Measurements from ENCODE around the gene HOXB6. TPM values are rescaled to one million over a fixed set of nuclear protein-coding genes. Genes with fewer than 3 reads are reported as not detected.
A peak's percentile ranks its signal among the peaks of the same experiment; 100 is the strongest.

HOXB6 gene
- total and polyA plus RNA-seq, 3 experiments from 2014 or later: 0.22 to 0.37 TPM; not detected in 1

- ChIA-PET POLR2A (no interaction called here), CTCF (interaction anchor here (0.7 to 1.9 kb wide), 4 partner anchors 9 to 139 kb away, joined by 3 to 8 read pairs (median 3); partner anchors contain the start of gene HOXB8)
- Histone ChIP-seq H3K9me3 (ENCODE audit: low read length) (no peaks in the 10 kb centered on the region), H3K4me3 (ENCODE audit: low read length) (no peak overlapping the region), H3K4me1 (ENCODE audit: insufficient read depth, low read length) (peaks cover 11% of the 10 kb centered on the region), H3K27me3 (ENCODE audit: insufficient read depth, low read length, poor library complexity, severe bottlenecking) (peaks cover 72% of the 10 kb centered on the region), H3K27ac (ENCODE audit: low read depth, low read length) (peak overlapping the region; percentile 77), H3K36me3 (ENCODE audit: insufficient read depth, low read length) (no peaks in the 10 kb centered on the region)
- DNase-seq: no peak
- peaks cover 71 to 95% of the 10 kb centered on the region in 2 donors for H3K27me3 Mint-ChIP-seq
- peaks cover 11 to 22% (median 17%) of the 10 kb centered on the region in 3 donors for H3K4me1 Mint-ChIP-seq
- H3K4me3 Mint-ChIP-seq: no peak overlapping the region
- no peak overlapping the region for H3K27ac Mint-ChIP-seq
- H3K9me3 Mint-ChIP-seq: peaks cover 0 to 1% (median 0%) of the 10 kb centered on the region in 5 donors
- no peaks in the 10 kb centered on the region for H3K36me3 Mint-ChIP-seq
Measured at GRCh38 chr17:48631693-48632578, 27.1 kb upstream of the HOXB6 start.

GRCh38 chr17:48630925-48631692 lies 26.3 kb upstream of the HOXB6 start:
- H3K4me1 ChIP-seq (ENCODE audit: insufficient read depth, low read length): peaks cover 10% of the 10 kb centered on the region
- peaks cover 69% of the 10 kb centered on the region for H3K27me3 ChIP-seq (ENCODE audit: insufficient read depth, low read length, poor library complexity, severe bottlenecking)
- Mint-ChIP-seq H3K4me1 (peaks cover 7 to 22% (median 14%) of the 10 kb centered on the region in 3 donors), H3K9me3 (peaks cover 0 to 4% (median 0%) of the 10 kb centered on the region in 5 donors), H3K36me3 (no peaks in the 10 kb centered on the region), H3K4me3 (no peak overlapping the region), H3K27ac (no peak overlapping the region), H3K27me3 (peaks cover 69 to 95% of the 10 kb centered on the region in 2 donors)
- peak overlapping the region; percentile 77 for H3K27ac ChIP-seq (ENCODE audit: low read depth, low read length)
- CTCF ChIA-PET: interaction anchor here (1.9 kb wide), 1 partner anchor 13 kb away, joined by 8 read pairs; no protein-coding TSS in a partner anchor
- POLR2A ChIA-PET: no interaction called here
- H3K4me3 ChIP-seq (ENCODE audit: low read length): no peak overlapping the region
- no peak for DNase-seq
- H3K9me3 ChIP-seq (ENCODE audit: low read length): no peaks in the 10 kb centered on the region
- H3K36me3 ChIP-seq (ENCODE audit: insufficient read depth, low read length): no peaks in the 10 kb centered on the region

GRCh38 chr17:48630009-48630924 lies 25.5 kb upstream of the HOXB6 start:
- Mint-ChIP-seq H3K4me3 (no peak overlapping the region), H3K9me3 (peaks cover 0 to 4% (median 0%) of the 10 kb centered on the region in 5 donors), H3K4me1 (peaks cover 6 to 26% (median 17%) of the 10 kb centered on the region in 3 donors), H3K27ac (no peak overlapping the region), H3K36me3 (no peaks in the 10 kb centered on the region), H3K27me3 (peaks cover 64 to 91% of the 10 kb centered on the region in 2 donors)
- ChIA-PET POLR2A (no interaction called here), CTCF (interaction anchor here (1.8 kb wide), 1 partner anchor 12 kb away, joined by 7 read pairs; no protein-coding TSS in a partner anchor)
- Histone ChIP-seq H3K36me3 (ENCODE audit: insufficient read depth, low read length) (no peaks in the 10 kb centered on the region), H3K27me3 (ENCODE audit: insufficient read depth, low read length, poor library complexity, severe bottlenecking) (peaks cover 69% of the 10 kb centered on the region), H3K9me3 (ENCODE audit: low read length) (no peaks in the 10 kb centered on the region), H3K27ac (ENCODE audit: low read depth, low read length) (peak overlapping the region; percentile 77), H3K4me3 (ENCODE audit: low read length) (no peak overlapping the region), H3K4me1 (ENCODE audit: insufficient read depth, low read length) (peaks cover 12% of the 10 kb centered on the region)
- DNase-seq: no peak

GRCh38 chr17:48629411-48629759 lies 24.6 kb upstream of the HOXB6 start:
- Histone ChIP-seq H3K4me1 (ENCODE audit: insufficient read depth, low read length) (peaks cover 21% of the 10 kb centered on the region), H3K4me3 (ENCODE audit: low read length) (no peak overlapping the region), H3K9me3 (ENCODE audit: low read length) (no peaks in the 10 kb centered on the region), H3K27me3 (ENCODE audit: insufficient read depth, low read length, poor library complexity, severe bottlenecking) (peaks cover 77% of the 10 kb centered on the region), H3K27ac (ENCODE audit: low read depth, low read length) (peak overlapping the region; percentile 77), H3K36me3 (ENCODE audit: insufficient read depth, low read length) (no peaks in the 10 kb centered on the region)
- Mint-ChIP-seq H3K4me3 (no peak overlapping the region), H3K36me3 (no peaks in the 10 kb centered on the region), H3K4me1 (peaks cover 6 to 29% (median 19%) of the 10 kb centered on the region in 3 donors), H3K9me3 (peaks cover 0 to 4% (median 0%) of the 10 kb centered on the region in 5 donors), H3K27me3 (peaks cover 59 to 86% of the 10 kb centered on the region in 2 donors), H3K27ac (no peak overlapping the region)
- ChIA-PET CTCF (interaction anchor here (1.8 kb wide), 1 partner anchor 11 kb away, joined by 7 read pairs; no protein-coding TSS in a partner anchor), POLR2A (no interaction called here)
- DNase-seq: no peak

- Histone ChIP-seq H3K36me3 (ENCODE audit: insufficient read depth, low read length) (no peaks in the 10 kb centered on the region), H3K27me3 (ENCODE audit: insufficient read depth, low read length, poor library complexity, severe bottlenecking) (peaks cover 78% of the 10 kb centered on the region), H3K27ac (ENCODE audit: low read depth, low read length) (peak overlapping the region; percentile 77), H3K9me3 (ENCODE audit: low read length) (no peaks in the 10 kb centered on the region), H3K4me1 (ENCODE audit: insufficient read depth, low read length) (peaks cover 21% of the 10 kb centered on the region), H3K4me3 (ENCODE audit: low read length) (no peak overlapping the region)
- Mint-ChIP-seq H3K27ac (peak overlapping the region in 1 of 8 donors; percentile 48), H3K4me3 (peak overlapping the region in 1 of 7 donors; percentile 27), H3K36me3 (no peaks in the 10 kb centered on the region), H3K4me1 (peaks cover 6 to 29% (median 19%) of the 10 kb centered on the region in 3 donors), H3K27me3 (peaks cover 57 to 89% of the 10 kb centered on the region in 2 donors), H3K9me3 (peaks cover 0 to 4% (median 0%) of the 10 kb centered on the region in 5 donors)
- POLR2A ChIA-PET: interaction anchor here (0.6 kb wide), 1 partner anchor 425 kb away, joined by 3 read pairs; no protein-coding TSS in a partner anchor
- CTCF ChIA-PET: interaction anchor here (1.6 to 1.8 kb wide), 2 partner anchors 8 to 10 kb away, joined by 5 to 7 read pairs; no protein-coding TSS in a partner anchor
- DNase-seq: no peak
Measured at GRCh38 chr17:48628649-48629410, 24.0 kb upstream of the HOXB6 start.

GRCh38 chr17:48627623-48628521 lies 23.1 kb upstream of the HOXB6 start:
- Mint-ChIP-seq H3K27me3 (peaks cover 60 to 91% of the 10 kb centered on the region in 2 donors), H3K36me3 (no peaks in the 10 kb centered on the region), H3K4me1 (peaks cover 6 to 24% (median 18%) of the 10 kb centered on the region in 3 donors), H3K4me3 (peak overlapping the region in 5 of 7 donors; percentile 7 to 65 (median 22)), H3K27ac (peak overlapping the region in 1 of 8 donors; percentile 41), H3K9me3 (peaks cover 0 to 4% (median 0%) of the 10 kb centered on the region in 5 donors)
- Histone ChIP-seq H3K4me1 (ENCODE audit: insufficient read depth, low read length) (peaks cover 21% of the 10 kb centered on the region), H3K27me3 (ENCODE audit: insufficient read depth, low read length, poor library complexity, severe bottlenecking) (peaks cover 78% of the 10 kb centered on the region), H3K9me3 (ENCODE audit: low read length) (no peaks in the 10 kb centered on the region), H3K36me3 (ENCODE audit: insufficient read depth, low read length) (no peaks in the 10 kb centered on the region), H3K4me3 (ENCODE audit: low read length) (no peak overlapping the region), H3K27ac (ENCODE audit: low read depth, low read length) (peak overlapping the region; percentile 77)
- POLR2A ChIA-PET: interaction anchor here (0.5 to 0.6 kb wide), 2 partner anchors 424 to 985 kb away, joined by 3 read pairs; no protein-coding TSS in a partner anchor
- CTCF ChIA-PET: interaction anchor here (1.3 to 1.8 kb wide), 4 partner anchors 9 to 679 kb away, joined by 3 to 7 read pairs (median 4); no protein-coding TSS in a partner anchor
- peak in 1 of 5 donors; percentile 23 for DNase-seq
